GM18858 (cell line): Measurements from ENCODE around the gene IL19.

Experiments used
- ATAC-seq: cut with Tn5 transposase; IDR thresholded peaks from one replicate; pipeline ENCODE4 v1.9.1; 2021; ENCODE audit not compliant: unreplicated experiment

IL19 gene

DNA sequence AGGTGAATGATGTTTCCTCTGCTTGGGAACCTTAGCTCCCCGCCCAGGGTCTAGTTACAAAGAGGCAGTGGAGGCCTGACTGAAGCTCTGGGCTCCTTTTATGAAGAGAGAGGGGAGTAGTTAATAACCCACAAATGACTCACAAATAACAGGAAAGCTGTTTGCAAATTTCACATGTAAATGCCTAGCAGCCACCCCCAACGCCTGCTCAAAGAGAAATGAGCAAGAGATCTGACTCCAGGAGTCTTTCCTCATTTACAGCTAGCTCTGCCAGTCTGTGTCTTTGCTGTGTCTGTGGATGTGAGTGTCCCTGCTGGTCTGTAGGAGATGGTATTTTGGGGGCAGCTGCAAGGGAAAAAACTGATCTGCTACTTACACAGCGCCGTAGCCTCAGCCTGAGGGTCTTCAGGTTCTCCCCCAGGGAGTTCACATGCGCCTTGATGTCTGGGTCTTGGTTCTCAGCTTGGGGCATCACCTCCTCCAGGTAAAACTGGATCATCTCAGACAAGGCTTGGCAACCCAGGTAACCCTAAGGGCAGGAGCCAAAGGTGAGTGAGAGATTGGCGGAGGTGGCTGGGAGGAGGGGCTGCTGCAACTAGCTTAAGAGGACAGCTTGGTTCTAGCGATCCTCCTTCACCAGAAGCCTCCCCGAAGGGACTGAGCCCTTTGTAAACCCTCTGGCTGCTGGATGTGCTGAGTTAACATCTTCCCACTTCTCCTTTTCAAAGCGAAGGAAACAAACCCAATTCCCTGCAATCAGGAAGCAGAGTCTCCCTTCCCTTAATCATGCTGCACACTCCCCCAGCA is at the start of gene IL19:
Gene IL19 (plus strand): TSS at position 243 of the 807 bp plus-strand sequence. CDS start 65,890 bp downstream, outside the sequence.
- ATAC-seq: no peak

DNA sequence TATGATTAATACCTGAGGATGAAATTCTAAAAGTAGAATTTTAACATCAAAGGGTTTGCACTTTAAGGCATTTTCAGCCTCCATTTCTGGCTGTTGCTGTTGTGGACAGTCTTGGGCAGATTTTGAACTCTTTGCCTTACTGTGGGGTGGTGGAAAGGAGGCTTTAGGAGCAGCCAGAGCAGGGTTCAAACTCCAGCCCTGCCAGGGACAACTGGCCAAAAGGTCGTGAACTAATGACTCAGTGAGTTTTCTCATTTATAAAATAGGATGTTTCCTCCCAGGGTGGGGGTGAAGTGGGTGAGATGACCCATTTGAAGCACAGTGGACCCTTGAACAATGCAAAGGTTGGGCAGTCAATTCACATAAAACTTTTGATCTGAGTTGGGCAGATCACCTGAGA is 49.1 kb upstream of the IL19 start:
- no peak for ATAC-seq

- no peak for ATAC-seq
Measured at GRCh38 chr1:206722751-206723461, 47.7 kb upstream of the IL19 start.

- ATAC-seq: no peak
Measured at GRCh38 chr1:206723462-206723804, 47.1 kb upstream of the IL19 start.

GRCh38 chr1:206723805-206724472 is 46.6 kb upstream of the IL19 start:
- ATAC-seq: no peak

- no peak for ATAC-seq
Measured at GRCh38 chr1:206725109-206725963, 45.2 kb upstream of the IL19 start.

DNA sequence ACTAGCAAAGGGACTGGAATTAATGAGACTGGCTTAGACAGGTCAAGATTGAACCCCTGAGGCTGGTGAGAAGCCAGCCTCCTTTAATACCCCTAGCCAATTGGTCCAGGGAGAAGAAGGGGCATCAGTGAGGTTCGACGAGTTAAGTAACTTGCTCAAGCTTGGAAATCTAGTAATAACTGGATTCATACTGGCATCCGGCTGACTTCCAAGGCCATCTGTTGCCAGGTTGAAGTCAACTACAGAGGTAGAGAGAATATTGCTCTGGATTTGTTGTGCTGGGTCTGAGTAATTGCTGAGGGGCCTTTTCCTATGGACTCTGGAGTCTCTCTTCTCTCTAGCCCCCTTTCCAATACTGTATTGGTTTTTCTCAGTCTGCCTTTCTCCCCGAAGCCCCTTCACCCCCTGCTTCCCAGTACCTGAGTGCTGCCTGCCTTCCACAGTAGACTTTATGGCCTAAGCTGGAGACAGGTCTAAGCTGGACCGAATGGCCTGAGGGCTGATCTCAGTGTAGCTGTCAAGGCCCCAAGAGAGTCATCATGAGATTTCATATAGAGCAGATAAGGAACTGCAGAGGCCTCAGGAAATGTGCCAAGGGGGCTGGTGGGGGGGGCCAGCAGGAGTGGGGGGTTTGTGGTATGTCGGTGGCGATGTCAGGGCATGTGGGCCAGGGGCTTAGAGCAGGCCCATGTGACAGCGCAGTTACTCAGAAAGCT is 42.4 kb upstream of the IL19 start:
- no peak for ATAC-seq

GRCh38 chr1:206728697-206728987 is 41.9 kb upstream of the IL19 start:
- ATAC-seq: no peak

DNA sequence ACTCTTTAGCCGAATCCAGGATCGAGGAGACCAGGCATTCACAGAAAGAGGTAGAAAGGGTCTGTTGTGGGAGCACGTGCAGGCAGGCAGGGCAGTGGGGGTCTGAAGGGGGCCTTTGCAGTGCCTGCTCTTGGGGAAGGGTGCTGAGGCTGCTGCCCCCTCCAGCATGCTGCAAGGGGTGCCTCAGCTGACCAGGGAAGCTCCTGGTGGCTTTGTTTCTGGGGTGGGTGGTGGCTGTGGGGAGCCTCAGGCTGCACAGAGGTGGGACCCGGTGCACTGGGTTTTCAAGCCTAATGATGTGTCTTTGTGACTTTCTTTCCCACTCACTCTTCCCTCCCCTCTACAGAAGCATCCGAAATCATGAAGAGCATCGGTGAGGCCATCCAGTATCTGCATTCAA is 41.5 kb upstream of the IL19 start:
- ATAC-seq: no peak

DNA sequence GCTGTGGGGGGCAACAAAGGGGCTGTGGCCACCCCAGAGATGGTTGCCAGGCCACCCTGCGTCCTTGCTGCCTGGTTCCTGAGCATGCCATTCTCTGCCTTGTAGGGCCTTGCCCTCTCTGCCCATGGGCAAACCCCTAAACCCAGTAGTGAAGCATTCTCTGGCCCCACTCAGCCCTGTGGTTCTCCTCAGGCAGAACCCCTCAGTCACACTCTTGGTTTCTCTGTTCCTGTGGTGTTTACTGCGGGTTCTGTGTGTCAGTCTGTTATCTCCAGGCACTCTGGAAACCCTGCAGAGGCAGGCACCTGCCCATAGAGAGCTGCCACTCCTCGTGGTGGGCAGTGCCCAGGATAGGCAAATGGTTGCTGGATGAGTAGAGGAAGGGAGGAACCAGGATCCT is 41.1 kb upstream of the IL19 start:
- ATAC-seq: no peak

DNA sequence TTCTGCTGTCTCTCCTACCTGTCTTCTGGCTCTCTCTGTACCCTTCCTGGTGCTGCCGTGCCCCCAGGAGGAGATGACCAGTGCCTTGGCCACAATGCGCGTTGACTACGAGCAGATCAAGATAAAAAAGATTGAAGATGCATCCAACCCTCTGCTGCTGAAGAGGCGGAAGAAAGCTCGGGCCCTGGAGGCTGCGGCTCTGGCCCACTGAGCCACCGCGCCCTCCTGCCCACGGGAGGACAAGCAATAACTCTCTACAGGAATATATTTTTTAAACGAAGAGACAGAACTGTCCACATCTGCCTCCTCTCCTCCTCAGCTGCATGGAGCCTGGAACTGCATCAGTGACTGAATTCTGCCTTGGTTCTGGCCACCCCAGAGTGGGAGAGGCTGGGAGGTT is 38.1 kb upstream of the IL19 start:
- ATAC-seq: no peak

GRCh38 chr1:206732992-206733391 is 37.6 kb upstream of the IL19 start:
- ATAC-seq: no peak

DNA sequence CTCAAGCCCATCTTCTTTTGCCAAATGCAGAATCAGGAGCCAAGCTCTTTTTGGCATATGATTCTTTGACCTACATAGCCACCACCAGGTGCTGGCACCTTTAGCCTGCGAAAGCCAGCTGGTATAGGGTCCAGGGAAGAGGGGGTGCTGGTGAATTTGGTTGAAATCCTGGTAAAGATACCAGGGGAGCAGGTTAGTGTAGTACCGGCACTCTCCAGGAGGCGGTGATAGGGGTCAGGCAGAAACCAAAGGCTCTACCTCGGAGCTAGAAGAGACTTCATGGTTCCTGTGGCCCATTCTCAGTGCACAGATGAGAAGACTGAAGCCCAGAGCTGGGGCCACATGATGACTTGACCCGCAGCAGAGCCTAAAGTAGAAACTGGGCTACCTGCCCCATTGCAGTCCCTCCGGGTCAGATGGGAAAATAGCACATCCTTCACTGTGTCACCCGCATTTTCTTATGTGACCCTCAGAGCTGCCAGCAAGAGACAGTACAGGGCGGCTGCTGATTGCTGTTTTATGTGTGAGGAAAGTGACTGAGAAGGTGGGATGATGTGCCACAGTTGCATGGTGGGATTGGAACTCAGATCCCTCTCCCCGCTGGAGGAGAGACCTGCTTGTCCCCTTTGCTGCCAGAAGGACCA is 36.0 kb upstream of the IL19 start:
- no peak for ATAC-seq

DNA sequence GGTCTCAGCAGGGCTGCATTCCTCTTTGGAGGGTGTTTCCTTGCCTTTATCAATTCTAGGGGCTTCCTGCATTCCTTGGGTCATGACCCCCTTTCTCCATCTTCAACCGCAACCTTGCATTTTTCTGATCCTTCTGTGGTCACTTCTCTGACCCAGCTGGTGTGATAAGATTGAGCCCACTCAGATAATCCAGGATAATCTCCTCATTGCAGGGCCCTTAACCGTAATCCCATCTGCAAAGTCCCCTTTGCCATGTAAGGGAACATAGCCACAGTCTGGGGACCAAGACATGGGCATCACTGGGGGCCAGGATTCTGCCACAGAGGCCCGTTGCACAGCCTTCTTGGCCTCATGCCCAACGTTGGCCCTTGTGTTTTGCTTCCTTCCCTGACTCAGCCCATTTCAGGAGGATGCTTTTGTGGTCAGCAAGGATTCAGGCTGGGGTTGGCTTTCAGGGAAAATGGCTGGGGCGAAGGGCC is 35.0 kb upstream of the IL19 start:
- ATAC-seq: no peak

GRCh38 chr1:206736878-206737728 is 33.5 kb upstream of the IL19 start:
- ATAC-seq: no peak

DNA sequence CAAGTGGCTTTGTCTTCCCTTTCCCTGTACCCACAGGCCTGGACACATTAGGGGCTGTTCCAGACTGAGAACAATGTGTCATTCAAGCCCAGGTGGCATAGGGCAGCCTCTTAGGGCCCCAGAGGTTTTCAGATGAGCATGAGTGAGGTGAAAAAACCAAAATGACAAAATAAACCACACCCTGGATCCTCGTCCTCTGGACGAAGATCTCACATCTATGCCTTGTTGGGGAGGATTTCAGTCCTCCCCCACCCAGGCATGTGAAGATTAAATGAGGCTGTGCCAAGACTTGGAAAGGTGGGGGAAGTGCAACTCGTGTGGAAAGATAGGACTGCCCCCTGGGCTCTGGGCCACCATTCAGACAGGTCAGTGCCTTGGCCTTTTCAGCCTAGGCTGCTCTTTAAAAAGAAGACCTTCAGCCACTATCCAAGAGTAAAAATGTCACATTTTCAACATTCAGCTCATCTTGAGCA is 32.8 kb upstream of the IL19 start:
- no peak for ATAC-seq

- no peak for ATAC-seq
Measured at GRCh38 chr1:206738370-206739366, 31.9 kb upstream of the IL19 start.
